Uterus (tissue), 4 donors: ENCODE results near the gene RAB6B. TPM values are rescaled to one million over a fixed set of nuclear protein-coding genes. Genes with fewer than 3 reads are reported as not detected.

ENCODE experiments used
- DNase-seq, 2 donors: peaks; one replicate each; pipeline ENCODE4 v3.0.0-alpha.2; 2019 to 2020
- H3K27ac ChIP-seq, 2 donors: fragments of 200-600 bp; sonication (generic); 1 replicate in 1 of 2; 2 replicates in 1 of 2; pipeline ENCODE4 v1.5.1; 2016 to 2018
- H3K27me3 ChIP-seq, 2 donors: fragments of 200-600 bp; sonication (generic); one replicate each; pipeline ENCODE4 v1.5.1; 2018 to 2019; ENCODE audit warnings: control low read depth in 1 of 2
- H3K36me3 ChIP-seq, 2 donors: fragments of 200-600 bp; sonication (generic); one replicate each; pipeline ENCODE4 v1.5.1; 2019; ENCODE audit warnings: control low read depth in 1 of 2
- H3K4me1 ChIP-seq, 2 donors: fragments of 200-600 bp; sonication (generic); one replicate each; pipeline ENCODE4 v1.5.1; 2018 to 2019; ENCODE audit warnings: control low read depth in 1 of 2
- H3K4me3 ChIP-seq, 2 donors: fragments of 200-600 bp; sonication (generic); 1 replicate in 1 of 2; 2 replicates in 1 of 2; pipeline ENCODE4 v1.5.1; 2018 to 2019; ENCODE audit warnings: mild to moderate bottlenecking in 1 of 2
- H3K9me3 ChIP-seq, 2 donors: fragments of 200-600 bp; sonication (generic); one replicate each; pipeline ENCODE4 v1.5.1; 2019; ENCODE audit warnings: control low read depth in 1 of 2
- CTCF ChIP-seq, 4 experiments: fragments of 200-600 bp in 2 of 4; fragments of 450-650 bp in 2 of 4; sonication (generic) in 2 of 4; IDR thresholded peaks; one replicate each; pipeline ENCODE4 v1.5.1; 2016 to 2019; ENCODE audit warnings: antibody characterized with exemption in 4 of 4, mild to moderate bottlenecking in 2 of 4, moderate library complexity in 1 of 4
- POLR2A ChIP-seq, 2 donors: fragments of 450-650 bp; IDR thresholded peaks; one replicate each; pipeline ENCODE4 v1.6.1; 2016; ENCODE audit warnings: antibody characterized with exemption in 2 of 2, mild to moderate bottlenecking in 1 of 2, moderate library complexity in 1 of 2
- intact Hi-C: fragments of 100-400 bp; cut with DNase I; formaldehyde crosslinking; loops from one replicate; pipeline ENCODE4 v1.15.1; 2023; ENCODE audit warnings: low total_unique reads
- total RNA-seq, 4 donors: library from RNA; depleted of rRNA in 3 of 4; stranded (reverse); fragments of >200 nt in 3 of 4; gene quantifications; one replicate each; pipeline versions ENCODE4 v1.1.0 to v1.2.4, GENCODE V29; 2014 to 2023
- donor health status: DM: yes; HTN: yes; CAD: no.

Gene RAB6B
- total RNA-seq, 4 donors from 2014 or later: 0.29 to 12.0 (median 3.8) TPM

GRCh38 chr3:133926736-133927539 lies 31.3 kb upstream of the RAB6B start:
- Histone ChIP-seq H3K27me3 (no peaks in the 10 kb centered on the region), H3K4me3 (peak overlapping the region; percentile 17 to 36), H3K9me3 (no peaks in the 10 kb centered on the region), H3K27ac (no peak overlapping the region), H3K36me3 (no peaks in the 10 kb centered on the region), H3K4me1 (no peaks in the 10 kb centered on the region)
- intact Hi-C loops: no loop called here
- no peak for TF ChIP-seq CTCF (IDR thresholded peaks at IDR 0.05)
- TF ChIP-seq POLR2A (IDR thresholded peaks at IDR 0.05): no peak
- no peak for DNase-seq

- Histone ChIP-seq H3K4me3 (no peak overlapping the region), H3K9me3 (no peaks in the 10 kb centered on the region), H3K4me1 (no peaks in the 10 kb centered on the region), H3K36me3 (no peaks in the 10 kb centered on the region), H3K27me3 (no peaks in the 10 kb centered on the region), H3K27ac (no peak overlapping the region)
- intact Hi-C loops: no loop called here
- no peak for TF ChIP-seq CTCF (IDR thresholded peaks at IDR 0.05)
- no peak for TF ChIP-seq POLR2A (IDR thresholded peaks at IDR 0.05)
- no peak for DNase-seq
These were observed 30.5 kb upstream of the RAB6B start for GRCh38 chr3:133925960-133926735.

GRCh38 chr3:133924041-133924440 lies 28.4 kb upstream of the RAB6B start:
- no peak overlapping the region for H3K4me3 ChIP-seq
- no peaks in the 10 kb centered on the region for H3K9me3 ChIP-seq
- H3K4me1 ChIP-seq: no peaks in the 10 kb centered on the region
- no peaks in the 10 kb centered on the region for H3K27me3 ChIP-seq
- TF ChIP-seq CTCF (IDR thresholded peaks at IDR 0.05) (no peak), POLR2A (IDR thresholded peaks at IDR 0.05) (no peak)
- no peak for DNase-seq
- intact Hi-C loops: no loop called here
- H3K36me3 ChIP-seq: no peaks in the 10 kb centered on the region
- H3K27ac ChIP-seq: no peak overlapping the region

- no peak for TF ChIP-seq POLR2A (IDR thresholded peaks at IDR 0.05)
- no peak overlapping the region for H3K27ac ChIP-seq
- DNase-seq: no peak
- intact Hi-C loops: no loop called here
- H3K36me3 ChIP-seq: no peaks in the 10 kb centered on the region
- H3K27me3 ChIP-seq: no peaks in the 10 kb centered on the region
- no peaks in the 10 kb centered on the region for H3K9me3 ChIP-seq
- no peak overlapping the region for H3K4me3 ChIP-seq
- no peaks in the 10 kb centered on the region for H3K4me1 ChIP-seq
These were observed 25.9 kb upstream of the RAB6B start for GRCh38 chr3:133921592-133921991.

- intact Hi-C loops: no loop called here
- no peak overlapping the region for H3K27ac ChIP-seq
- no peak overlapping the region for H3K4me3 ChIP-seq
- no peaks in the 10 kb centered on the region for H3K27me3 ChIP-seq
- no peak for DNase-seq
- H3K4me1 ChIP-seq: no peaks in the 10 kb centered on the region
- H3K9me3 ChIP-seq: no peaks in the 10 kb centered on the region
- TF ChIP-seq POLR2A (IDR thresholded peaks at IDR 0.05) (no peak), CTCF (IDR thresholded peaks at IDR 0.05) (no peak)
- no peaks in the 10 kb centered on the region for H3K36me3 ChIP-seq
These were observed 21.5 kb upstream of the RAB6B start for GRCh38 chr3:133917144-133917543.
